ENCODE results near the gene ZIC3.

DNA sequence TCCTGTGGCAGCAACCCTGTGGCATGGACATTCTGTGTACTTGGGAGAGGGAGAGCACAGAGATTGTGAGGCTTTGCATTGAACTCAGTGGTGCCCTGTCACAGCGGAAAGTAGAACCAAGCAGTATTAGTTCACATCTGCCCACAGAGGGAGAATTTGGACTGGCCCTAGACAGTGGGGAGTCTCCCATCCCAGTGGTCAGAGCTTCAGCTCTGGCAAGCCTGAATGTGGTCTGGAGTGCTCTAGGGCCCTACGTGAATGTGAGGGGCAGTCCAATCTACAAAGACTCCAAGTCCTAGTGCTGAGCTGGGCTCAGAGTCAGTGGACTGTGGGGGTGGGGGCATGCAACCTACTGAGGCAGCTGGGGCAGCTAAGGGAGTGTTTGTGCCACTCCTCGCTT is 34.8 kb downstream of the ZIC3 start:
- TF ChIP-seq, protein P1, sequence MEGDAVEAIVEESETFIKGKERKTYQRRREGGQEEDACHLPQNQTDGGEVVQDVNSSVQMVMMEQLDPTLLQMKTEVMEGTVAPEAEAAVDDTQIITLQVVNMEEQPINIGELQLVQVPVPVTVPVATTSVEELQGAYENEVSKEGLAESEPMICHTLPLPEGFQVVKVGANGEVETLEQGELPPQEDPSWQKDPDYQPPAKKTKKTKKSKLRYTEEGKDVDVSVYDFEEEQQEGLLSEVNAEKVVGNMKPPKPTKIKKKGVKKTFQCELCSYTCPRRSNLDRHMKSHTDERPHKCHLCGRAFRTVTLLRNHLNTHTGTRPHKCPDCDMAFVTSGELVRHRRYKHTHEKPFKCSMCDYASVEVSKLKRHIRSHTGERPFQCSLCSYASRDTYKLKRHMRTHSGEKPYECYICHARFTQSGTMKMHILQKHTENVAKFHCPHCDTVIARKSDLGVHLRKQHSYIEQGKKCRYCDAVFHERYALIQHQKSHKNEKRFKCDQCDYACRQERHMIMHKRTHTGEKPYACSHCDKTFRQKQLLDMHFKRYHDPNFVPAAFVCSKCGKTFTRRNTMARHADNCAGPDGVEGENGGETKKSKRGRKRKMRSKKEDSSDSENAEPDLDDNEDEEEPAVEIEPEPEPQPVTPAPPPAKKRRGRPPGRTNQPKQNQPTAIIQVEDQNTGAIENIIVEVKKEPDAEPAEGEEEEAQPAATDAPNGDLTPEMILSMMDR (IDR thresholded peaks at IDR 0.05): no peak
- TF ChIP-seq POLR2A (IDR thresholded peaks at IDR 0.05): no peak
